ENCODE measurements around the gene PPP1R37. TPM values are rescaled to one million over a fixed set of nuclear protein-coding genes. Genes with fewer than 3 reads are reported as not detected.

The PPP1R37 gene
- total and polyA plus RNA-seq, 2 of the 8 experiments (the other 6 are each of a cell fraction or from before 2014, with no cell fraction given) = 14.6 to 25.7 TPM

- Histone ChIP-seq H3K4me2 (ENCODE audit: insufficient read depth in 1 of 2, low read depth in 2 of 2, low read length in 2 of 2) (no peak overlapping the region), H3K36me3 (ENCODE audit: control insufficient read depth in 2 of 4, insufficient read depth in 4 of 4, low read length in 3 of 4) (no peaks in the 10 kb centered on the region), H3K56ac (replicated peaks; ENCODE audit: insufficient read length, low read depth, low read length) (no peak overlapping the region), H2AK5ac (ENCODE audit: low read depth, low read length) (no peak overlapping the region), H4K91ac (replicated peaks; ENCODE audit: insufficient read length, low read length) (no peak overlapping the region), H3K27ac (ENCODE audit: low read depth, low read length) (no peak overlapping the region), H4K8ac (ENCODE audit: extremely low read depth, insufficient read depth, low read length) (peak overlapping the region; percentile 15; the same call in 1 of the 2 replicates), H3K9me3 (ENCODE audit: insufficient read depth in 2 of 2, low read depth in 1 of 2, low read length in 1 of 2) (no peaks in the 10 kb centered on the region), H2AFZ (ENCODE audit: low read length) (no peak overlapping the region), H2BK15ac (ENCODE audit: low read length) (no peak overlapping the region), H3K27me3 (replicated peaks in 1 of 4; ENCODE audit: control insufficient read depth in 3 of 4, extremely low read depth in 1 of 4, insufficient read depth in 3 of 4, low read length in 3 of 4) (no peaks in the 10 kb centered on the region; a peak in 1 of 7 replicates), H3K14ac (ENCODE audit: insufficient read length) (no peak overlapping the region), H3K79me2 (ENCODE audit: control insufficient read depth in 1 of 2, insufficient read depth in 2 of 2, low read length in 2 of 2) (peaks cover 0 to 36% of the 10 kb centered on the region in 2 experiments; a peak in 1 of 4 replicates), H3K18ac (ENCODE audit: extremely low read depth, low read length) (no peak overlapping the region), H2BK5ac (ENCODE audit: low read depth, low read length) (no peak overlapping the region), H3K9ac (replicated peaks in 1 of 4; ENCODE audit: extremely low read depth in 1 of 4, low read depth in 3 of 4, low read length in 3 of 4) (no peak overlapping the region; a peak in 2 of 7 replicates), H4K5ac (ENCODE audit: insufficient read length, low read depth, low read length) (no peak overlapping the region), H3K23me2 (ENCODE audit: low read depth, low read length) (no peaks in the 10 kb centered on the region), H3K4me3 (ENCODE audit: extremely low read depth in 1 of 4, insufficient read depth in 2 of 4, low read depth in 3 of 4, low read length in 4 of 4) (no peak overlapping the region), H3K23ac (ENCODE audit: insufficient read length) (no peak overlapping the region), H3K4me1 (replicated peaks in 1 of 4; ENCODE audit: control insufficient read depth in 3 of 4, insufficient read depth in 4 of 4, low read length in 3 of 4) (peaks cover 0 to 27% (median 14%) of the 10 kb centered on the region in 4 experiments; a peak in 5 of 7 replicates), H4K20me1 (replicated peaks in 1 of 2; ENCODE audit: control insufficient read depth in 1 of 2, insufficient read depth in 2 of 2, low read length in 2 of 2) (peaks cover 13 to 18% of the 10 kb centered on the region in 2 experiments), H3K79me1 (ENCODE audit: low read depth, low read length) (peaks cover 27% of the 10 kb centered on the region), H2BK120ac (replicated peaks; ENCODE audit: low read depth, low read length) (no peak overlapping the region), H2BK12ac (ENCODE audit: low read depth, low read length) (0 out of 2 replicates have a peak overlapping the region, but pooled peaks have one; percentile 68), H2BK20ac (ENCODE audit: low read length) (no peak overlapping the region), H3K4ac (replicated peaks; ENCODE audit: insufficient read length, low read depth, low read length) (no peak overlapping the region)
- ChIA-PET POLR2A (ENCODE audit: partially characterized antibody) (interaction anchor here (0.6 to 1.2 kb wide), 4 partner anchors 35 to 230 kb away, joined by 3 to 4 read pairs (median 3); no protein-coding TSS in a partner anchor), CTCF (ENCODE audit: partially characterized antibody) (interaction anchor here (0.6 to 1.0 kb wide), 2 partner anchors 50 to 154 kb away, joined by 3 to 4 read pairs; no protein-coding TSS in a partner anchor)
- FAIRE-seq (no peak), DNase-seq (ENCODE audit: low read depth in 1 of 2, low spot score in 2 of 2) (no peak)
- WGBS, 2 experiments (ENCODE audit: extremely low coverage in 1 of 2, insufficient coverage in 1 of 2, insufficient read length in 1 of 2, insufficient replicate concordance in 2 of 2, low coverage in 1 of 2, low lambda C conversion rate in 2 of 2, missing lambda C conversion rate in 1 of 2) = 94% methylated on average over 8 of the region's 8 CpGs; no CpG with 5 or more reads in 1 of the 2 experiments
- no peak for TF ChIP-seq YY1 (IDR thresholded peaks at IDR 0.05; ENCODE audit: low read depth, low read length)
- no peak for TF ChIP-seq ATF2 (IDR thresholded peaks at IDR 0.05; ENCODE audit: low read length)
- TF ChIP-seq KDM4A (IDR thresholded peaks at IDR 0.05; ENCODE audit: low read depth, low read length, severe bottlenecking) = no peak
- no peak for TF ChIP-seq SP1 (IDR thresholded peaks at IDR 0.05; ENCODE audit: low read depth, low read length)
- no peak for TF ChIP-seq USF2 (IDR thresholded peaks at IDR 0.05; ENCODE audit: low read length)
- TF ChIP-seq TAF7 (optimal IDR thresholded peaks at IDR 0.05; ENCODE audit: borderline replicate concordance, low read depth, low read length) = no peak
- no peak for TF ChIP-seq PHF8 (conservative IDR thresholded peaks at IDR 0.05; ENCODE audit: low read depth, low read length)
- TF ChIP-seq JUND (IDR thresholded peaks at IDR 0.05; ENCODE audit: low read length) = no peak
- no peak for TF ChIP-seq KDM1A (IDR thresholded peaks at IDR 0.05; ENCODE audit: borderline replicate concordance, low read length)
- no peak for TF ChIP-seq BRCA1 (IDR thresholded peaks at IDR 0.05; ENCODE audit: low read depth, low read length)
- no peak for TF ChIP-seq RFX5 (IDR thresholded peaks at IDR 0.05; ENCODE audit: borderline replicate concordance, low read depth, low read length)
Measured at GRCh38 chr19:45133661-45134060, 40.7 kb downstream of the PPP1R37 start.
